ENCODE data around the gene NIPAL4.
"Not testable (repeated sequence)": the region's sequence is repeated elsewhere in the genome, so short reads cannot be mapped to it uniquely, and the experiment has no call there.

Gene NIPAL4

GRCh38 chr5:157459715-157460599, at the start of gene NIPAL4:
NIPAL4 (plus strand) TSS chr5:157460213; CDS start chr5:157460321, 108 bp downstream.
- no peak for FAIRE-seq

GRCh38 chr5:157415838-157416237, 44.2 kb upstream of the NIPAL4 start:
- no peak for FAIRE-seq

- FAIRE-seq: not testable (repeated sequence)
These were observed 40.5 kb upstream of the NIPAL4 start for GRCh38 chr5:157419521-157419920.

- not testable (repeated sequence) for FAIRE-seq
These were observed 30.1 kb upstream of the NIPAL4 start for GRCh38 chr5:157429920-157430319.

GRCh38 chr5:157431544-157432200, 28.3 kb upstream of the NIPAL4 start:
- peak; percentile 17 for FAIRE-seq

GRCh38 chr5:157434096-157434495, 25.9 kb upstream of the NIPAL4 start:
- no peak for FAIRE-seq

GRCh38 chr5:157443041-157443549, 16.9 kb upstream of the NIPAL4 start:
- no peak for FAIRE-seq

- no peak for FAIRE-seq
These were observed 15.8 kb upstream of the NIPAL4 start for GRCh38 chr5:157444224-157444623.

- FAIRE-seq: no peak
These were observed 14.1 kb upstream of the NIPAL4 start for GRCh38 chr5:157445745-157446411.

GRCh38 chr5:157446412-157446935, 13.5 kb upstream of the NIPAL4 start:
- no peak for FAIRE-seq

- no peak for FAIRE-seq
These were observed 12.8 kb upstream of the NIPAL4 start for GRCh38 chr5:157447201-157447637.

- no peak for FAIRE-seq
These were observed 10.8 kb upstream of the NIPAL4 start for GRCh38 chr5:157449011-157449723.

- FAIRE-seq: no peak
These were observed 10.0 kb upstream of the NIPAL4 start for GRCh38 chr5:157450024-157450423.

GRCh38 chr5:157451806-157452205, 8.2 kb upstream of the NIPAL4 start:
- FAIRE-seq: no peak

- FAIRE-seq: no peak
These were observed 5.7 kb upstream of the NIPAL4 start for GRCh38 chr5:157454273-157454672.

GRCh38 chr5:157455057-157455456, 5.0 kb upstream of the NIPAL4 start:
- no peak for FAIRE-seq

- no peak for FAIRE-seq
These were observed 3.7 kb upstream of the NIPAL4 start for GRCh38 chr5:157456301-157456700.

GRCh38 chr5:157457391-157457790, 2.6 kb upstream of the NIPAL4 start:
- no peak for FAIRE-seq

GRCh38 chr5:157458835-157459234, 1.2 kb upstream of the NIPAL4 start:
- FAIRE-seq: no peak

GRCh38 chr5:157460921-157461792, 1.1 kb downstream of the NIPAL4 start:
- no peak for FAIRE-seq

GRCh38 chr5:157463081-157463480, 3.1 kb downstream of the NIPAL4 start:
- FAIRE-seq: no peak
